ENCODE results near the gene PIGK. TPM values are rescaled to one million over a fixed set of nuclear protein-coding genes. Genes with fewer than 3 reads are reported as not detected.
"Not testable (repeated sequence)": the region's sequence is repeated elsewhere in the genome, so short reads cannot be mapped to it uniquely, and the experiment has no call there.

PIGK gene
- total and polyA plus RNA-seq, 8 donors: 24.7 to 38.1 (median 31.6) TPM

GRCh38 chr1:77227381-77227780 lies 8.2 kb upstream of the PIGK start:
- intact Hi-C loops (cut with DNase I): no loop called here
- ATAC-seq (no peak), DNase-seq (no peak)
- no peak overlapping the region for H3K27ac ChIP-seq
- H3K27me3 ChIP-seq: no peaks in the 10 kb centered on the region
- TF ChIP-seq, protein P1, sequence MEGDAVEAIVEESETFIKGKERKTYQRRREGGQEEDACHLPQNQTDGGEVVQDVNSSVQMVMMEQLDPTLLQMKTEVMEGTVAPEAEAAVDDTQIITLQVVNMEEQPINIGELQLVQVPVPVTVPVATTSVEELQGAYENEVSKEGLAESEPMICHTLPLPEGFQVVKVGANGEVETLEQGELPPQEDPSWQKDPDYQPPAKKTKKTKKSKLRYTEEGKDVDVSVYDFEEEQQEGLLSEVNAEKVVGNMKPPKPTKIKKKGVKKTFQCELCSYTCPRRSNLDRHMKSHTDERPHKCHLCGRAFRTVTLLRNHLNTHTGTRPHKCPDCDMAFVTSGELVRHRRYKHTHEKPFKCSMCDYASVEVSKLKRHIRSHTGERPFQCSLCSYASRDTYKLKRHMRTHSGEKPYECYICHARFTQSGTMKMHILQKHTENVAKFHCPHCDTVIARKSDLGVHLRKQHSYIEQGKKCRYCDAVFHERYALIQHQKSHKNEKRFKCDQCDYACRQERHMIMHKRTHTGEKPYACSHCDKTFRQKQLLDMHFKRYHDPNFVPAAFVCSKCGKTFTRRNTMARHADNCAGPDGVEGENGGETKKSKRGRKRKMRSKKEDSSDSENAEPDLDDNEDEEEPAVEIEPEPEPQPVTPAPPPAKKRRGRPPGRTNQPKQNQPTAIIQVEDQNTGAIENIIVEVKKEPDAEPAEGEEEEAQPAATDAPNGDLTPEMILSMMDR (IDR thresholded peaks at IDR 0.05): no peak
- no peak overlapping the region for H3K4me3 ChIP-seq
- H3K4me1 ChIP-seq: no peaks in the 10 kb centered on the region
- H3K9me3 ChIP-seq: peaks cover 0 to 3% of the 10 kb centered on the region in 2 donors
- no peaks in the 10 kb centered on the region for H3K36me3 ChIP-seq

DNA sequence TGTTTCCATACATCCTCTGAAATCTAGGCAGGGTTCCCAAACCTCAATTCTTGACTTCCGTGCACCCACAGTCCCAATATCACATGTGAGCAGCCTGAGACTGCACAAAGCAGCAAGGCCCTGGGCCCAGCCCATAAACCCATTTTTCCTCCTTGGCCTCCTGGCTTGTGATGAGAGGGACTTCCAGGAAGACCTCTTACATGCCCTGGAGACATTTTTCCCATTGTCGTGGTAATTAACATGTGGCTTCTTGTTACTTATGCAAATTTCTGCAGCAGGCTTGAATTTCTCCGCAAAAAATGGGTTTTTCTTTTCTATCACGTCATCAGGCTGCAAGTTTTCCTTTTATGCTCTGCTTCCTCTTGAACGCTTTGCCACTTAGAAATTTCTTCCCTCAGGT lies 3.3 kb upstream of the PIGK start:
- no peaks in the 10 kb centered on the region for H3K9me3 ChIP-seq
- no peak for ATAC-seq
- H3K27ac ChIP-seq: no peak overlapping the region
- H3K4me3 ChIP-seq: no peak overlapping the region
- intact Hi-C loops (cut with DNase I): no loop called here
- H3K27me3 ChIP-seq: no peaks in the 10 kb centered on the region
- TF ChIP-seq, protein P1 (IDR thresholded peaks at IDR 0.05): no peak
- no peaks in the 10 kb centered on the region for H3K36me3 ChIP-seq
- H3K4me1 ChIP-seq: peaks cover 5 to 13% of the 10 kb centered on the region in 2 donors
- no peak for DNase-seq

DNA sequence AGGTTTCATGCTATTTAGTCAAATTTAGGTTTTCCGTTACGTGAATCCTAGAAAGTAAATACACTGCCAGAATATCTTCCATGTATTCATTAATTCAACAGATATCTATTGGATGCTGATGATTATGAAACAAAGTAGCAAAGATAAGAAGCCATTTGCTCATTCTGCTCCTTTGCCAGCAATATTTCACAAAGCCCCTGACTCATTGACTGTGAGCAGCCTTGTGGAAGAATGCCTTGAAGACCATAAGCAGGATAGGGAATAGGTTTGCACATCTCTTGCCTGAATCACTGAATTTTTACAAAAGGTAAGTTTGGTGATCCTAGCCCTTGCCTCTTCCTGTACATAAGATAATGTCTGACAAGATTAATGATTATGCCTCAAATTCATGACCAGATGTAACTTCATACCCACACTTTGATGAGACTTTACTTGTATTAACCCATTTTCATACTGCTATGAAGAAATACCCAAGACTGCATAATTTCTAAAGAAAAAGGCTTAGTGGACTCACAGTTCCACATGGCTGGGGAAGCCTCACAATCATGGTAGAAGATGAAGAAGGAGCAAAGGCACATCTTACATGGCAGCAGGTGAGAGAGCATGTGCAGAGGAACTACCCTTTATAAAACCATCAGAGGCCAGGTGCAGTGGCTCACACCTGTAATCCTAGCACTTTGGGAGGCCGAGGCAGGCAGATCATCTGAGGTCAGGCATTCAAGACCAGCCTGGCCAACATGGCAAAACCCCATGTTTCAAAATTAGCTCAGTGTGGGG lies 1.6 kb upstream of the PIGK start:
- Histone ChIP-seq H3K4me1 (peaks cover 9 to 13% of the 10 kb centered on the region in 2 donors), H3K9me3 (no peaks in the 10 kb centered on the region), H3K27me3 (no peaks in the 10 kb centered on the region), H3K4me3 (no peak overlapping the region), H3K27ac (no peak overlapping the region), H3K36me3 (no peaks in the 10 kb centered on the region)
- no peak for DNase-seq
- ATAC-seq: no peak
- TF ChIP-seq, protein P1 (IDR thresholded peaks at IDR 0.05): no peak
- intact Hi-C loops (cut with DNase I): no loop called here

DNA sequence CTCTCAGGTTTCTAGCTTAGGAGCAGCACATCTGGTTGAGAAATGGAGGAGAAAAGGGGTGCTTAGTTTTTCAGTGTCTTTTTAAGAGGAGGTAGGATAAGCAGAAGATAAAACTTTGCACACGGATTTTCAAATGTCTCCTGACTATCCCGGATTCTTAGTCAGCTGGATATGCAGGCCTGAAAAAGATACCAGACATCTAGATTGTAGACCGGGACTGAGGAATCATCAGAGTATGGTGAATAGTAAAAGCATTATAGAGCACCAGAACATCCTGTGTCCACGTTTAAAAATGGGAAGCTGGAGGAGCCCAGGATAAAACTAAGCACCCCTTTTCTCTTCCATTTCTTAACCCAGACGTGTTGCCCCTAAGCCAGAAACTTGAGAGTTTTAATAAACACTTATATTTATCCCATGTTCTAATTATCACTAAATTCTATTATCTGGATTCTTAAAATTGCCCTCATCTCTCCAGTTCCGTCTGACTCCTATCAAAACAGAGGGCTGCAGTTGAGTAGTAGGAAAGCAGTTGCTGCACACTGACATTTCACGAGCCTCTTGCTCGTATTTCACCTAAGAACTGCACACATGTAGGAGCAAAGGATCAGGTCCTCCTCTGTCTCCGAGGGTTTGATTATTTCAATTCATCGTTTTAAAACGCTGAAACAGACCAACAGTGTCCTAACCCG lies 609 bp downstream of the PIGK start:
- Histone ChIP-seq H3K4me3 (peak overlapping the region; percentile 46 to 65), H3K4me1 (peaks cover 9 to 13% of the 10 kb centered on the region in 2 donors), H3K27ac (peak overlapping the region; percentile 69 to 80), H3K36me3 (no peaks in the 10 kb centered on the region), H3K27me3 (no peaks in the 10 kb centered on the region), H3K9me3 (no peaks in the 10 kb centered on the region)
- intact Hi-C loops (cut with DNase I): no loop called here
- TF ChIP-seq, protein P1 (IDR thresholded peaks at IDR 0.05): no peak
- DNase-seq (no peak), ATAC-seq (peak; percentile 71)

DNA sequence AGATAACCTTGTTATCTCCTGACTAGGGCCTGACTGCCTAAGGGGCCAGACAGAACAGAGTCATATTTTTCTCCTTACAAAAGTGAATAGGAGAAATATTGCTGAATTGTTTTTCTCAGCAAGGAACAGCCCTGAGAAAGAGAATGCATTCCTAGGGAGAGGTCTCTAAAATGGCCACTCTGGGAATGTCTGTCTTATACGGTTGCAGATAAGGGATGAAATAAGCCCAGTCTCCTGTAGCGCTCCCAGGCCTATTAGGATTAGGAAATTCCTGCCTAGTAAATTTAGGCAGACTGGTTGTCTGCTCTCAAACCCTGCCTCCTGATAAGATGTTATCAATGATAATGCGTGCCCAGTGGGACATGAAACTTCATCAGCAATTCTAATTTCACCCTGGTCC lies 15.2 kb downstream of the PIGK start:
- H3K4me3 ChIP-seq; H3K9me3 ChIP-seq; ATAC-seq; H3K4me1 ChIP-seq; DNase-seq; H3K27me3 ChIP-seq; H3K27ac ChIP-seq; intact Hi-C loops (cut with DNase I); H3K36me3 ChIP-seq: not testable (repeated sequence)

Data from left lung (tissue), 10 donors.